Left renal cortex interstitium (tissue), 4 donors: ENCODE results near the gene THAP11. TPM values are rescaled to one million over a fixed set of nuclear protein-coding genes. Genes with fewer than 3 reads are reported as not detected.
A peak's percentile ranks its signal among the peaks of the same experiment; 100 is the strongest.

Source experiments
- DNase-seq, 4 donors: peaks; one replicate each; pipeline ENCODE4 v3.0.0-alpha.2; 2013; ENCODE audit warnings: low read depth in 4 of 4, low spot score in 2 of 4, missing footprints in 1 of 4
- polyA plus RNA-seq, 4 donors: library from polyadenylated mRNA; unstranded; fragments of 120-200 nt; gene quantifications; one replicate each; pipeline ENCODE4 v1.2.1, GENCODE V29; 2013; ENCODE audit not compliant: insufficient read length in 4 of 4

The THAP11 gene
- polyA plus RNA-seq: 10 to 100 TPM; 26.8 to 40.0 (median 32.0) TPM

DNA sequence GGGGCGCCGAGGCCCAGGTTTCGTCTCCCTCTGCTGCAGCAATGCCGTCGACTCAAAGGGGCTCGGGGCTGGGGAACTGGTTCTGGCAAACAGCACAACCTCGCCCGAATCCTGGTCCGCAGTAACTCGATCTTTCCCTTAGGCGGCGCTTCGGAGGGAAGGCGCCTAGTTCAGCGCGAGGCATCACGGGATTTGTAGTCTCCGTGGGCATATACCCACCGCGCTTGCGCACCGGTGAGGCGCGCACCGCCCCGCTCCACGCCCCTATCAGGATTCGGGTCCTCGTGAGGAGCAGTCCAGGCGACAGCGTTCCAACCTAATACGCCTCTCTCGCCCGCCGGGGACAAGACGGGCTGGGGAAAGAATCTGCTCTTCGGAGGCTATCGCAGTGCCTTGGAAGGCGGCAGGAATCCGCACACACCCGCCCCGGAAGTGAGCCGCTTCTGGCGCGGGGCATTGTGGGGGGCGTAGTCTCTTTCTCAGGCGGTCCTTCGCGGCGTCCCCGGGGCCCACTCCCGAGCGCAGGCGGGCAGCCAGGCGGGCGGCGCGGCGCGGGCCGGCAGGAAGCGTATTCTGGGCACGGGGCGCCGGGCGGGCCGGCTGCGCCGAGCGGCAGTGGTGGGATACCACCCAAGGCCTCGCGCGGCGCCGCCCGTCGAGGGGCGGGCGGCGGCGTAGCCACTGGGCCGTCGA is at the start of gene THAP11:
THAP11 (plus strand) TSS at position 505 of the 693 bp plus-strand sequence. CDS start 235 bp downstream, outside the sequence.
- peak; percentile 88 to 96 (median 94) for DNase-seq

- DNase-seq: no peak
Observed at GRCh38 chr16:67796099-67796718, 45.9 kb upstream of the THAP11 start.

DNA sequence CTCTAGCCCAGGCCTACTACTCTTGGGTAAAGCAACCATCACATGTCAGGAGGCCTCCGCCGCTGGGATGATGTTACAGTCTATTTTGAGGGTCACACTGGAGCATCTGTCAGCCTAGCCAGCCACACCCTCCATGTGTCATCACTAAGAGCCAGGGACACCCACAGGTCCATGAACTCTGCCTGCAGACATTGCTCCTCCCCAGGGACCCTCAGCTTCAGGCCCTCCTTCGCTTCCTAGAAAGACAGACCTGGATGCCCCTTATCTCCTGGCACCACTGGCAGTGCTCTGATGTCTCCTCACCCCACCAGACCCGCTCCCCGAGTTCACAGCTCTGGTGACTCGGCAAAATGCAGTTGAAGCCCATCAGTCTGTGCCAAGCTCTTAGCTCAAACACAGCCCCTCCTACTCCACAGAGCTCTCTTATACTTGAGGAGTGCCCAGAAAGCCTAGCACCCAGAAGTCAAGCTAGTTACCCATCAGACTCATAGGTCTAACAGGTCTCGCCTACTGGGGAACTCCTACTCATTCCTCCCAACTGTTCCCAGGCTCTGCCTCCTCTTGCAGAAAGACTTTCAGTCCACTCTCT is 41.7 kb upstream of the THAP11 start:
- DNase-seq: no peak

GRCh38 chr16:67801241-67801640 is 40.9 kb upstream of the THAP11 start:
- no peak for DNase-seq

DNA sequence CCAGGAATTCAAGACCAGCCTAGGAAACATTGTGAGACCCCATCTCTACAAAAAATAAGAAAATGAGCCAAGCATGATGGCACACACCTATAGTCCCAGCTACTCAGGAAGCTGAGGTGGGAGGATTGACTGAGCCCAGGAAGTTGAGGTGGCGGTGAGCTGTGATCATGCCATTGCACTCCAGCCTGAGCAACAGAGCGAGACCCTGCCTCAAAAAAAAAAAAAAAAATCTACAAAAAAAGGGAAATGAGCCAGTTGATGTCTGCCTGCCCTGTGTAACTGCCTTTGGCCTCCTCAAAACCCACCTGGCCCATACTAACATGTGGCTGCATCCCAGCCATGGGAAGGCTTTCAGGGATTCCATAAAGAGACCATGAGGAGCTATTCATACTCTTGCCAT is 40.2 kb upstream of the THAP11 start:
- DNase-seq: no peak

- no peak for DNase-seq
Observed at GRCh38 chr16:67803894-67804293, 38.2 kb upstream of the THAP11 start.

- DNase-seq: no peak
Observed at GRCh38 chr16:67804853-67805542, 37.1 kb upstream of the THAP11 start.

- peak in 2 of 4 donors; percentile 2 to 5 for DNase-seq
Observed at GRCh38 chr16:67805718-67806427, 36.2 kb upstream of the THAP11 start.

DNA sequence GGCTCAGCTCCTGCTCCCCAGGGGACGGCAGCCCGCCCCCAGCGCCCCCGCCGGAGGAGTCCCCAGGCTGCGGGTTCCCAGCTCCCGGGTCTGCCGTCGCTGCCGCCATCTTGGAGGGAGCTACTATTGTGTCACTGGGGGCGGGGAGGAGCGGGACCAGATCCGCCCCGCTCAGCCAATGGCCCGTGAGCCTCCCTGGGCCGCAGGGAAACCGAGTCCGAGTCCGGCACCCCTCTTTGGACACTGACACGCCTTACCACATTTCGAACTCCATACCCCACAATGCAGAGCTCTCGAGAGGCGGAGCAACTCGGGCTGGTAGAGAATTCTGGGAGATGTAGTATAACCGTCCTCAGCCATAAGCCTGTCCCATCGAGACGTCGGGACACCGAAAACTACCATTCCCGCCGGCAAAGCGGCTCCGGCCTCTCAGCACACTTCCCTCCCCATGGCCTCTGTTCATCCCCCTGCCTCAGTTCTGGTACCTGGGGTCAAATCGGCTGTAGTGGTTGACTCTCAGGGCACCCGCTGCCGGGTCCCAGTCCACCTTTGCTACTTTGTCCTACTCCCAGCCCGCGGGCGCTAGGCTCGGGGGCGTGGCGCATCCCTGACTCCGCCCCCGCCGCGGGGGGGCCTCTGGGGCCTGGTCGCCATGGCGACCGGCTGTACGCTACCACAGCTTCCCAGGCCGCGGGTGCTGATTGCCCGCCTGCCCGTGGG is 35.5 kb upstream of the THAP11 start, which contains the start of the genes RANBP10 and TSNAXIP1:
RANBP10 (minus strand) TSS at position 133 of the 720 bp plus-strand sequence; CDS start at position 109, 24 bp downstream.
TSNAXIP1 (plus strand) TSS at position 462 of the 720 bp plus-strand sequence. CDS start 261 bp downstream, outside the sequence.
- peak; percentile 94 to 99 (median 96) for DNase-seq

GRCh38 chr16:67807148-67807682 is 34.9 kb upstream of the THAP11 start:
- no peak for DNase-seq

DNA sequence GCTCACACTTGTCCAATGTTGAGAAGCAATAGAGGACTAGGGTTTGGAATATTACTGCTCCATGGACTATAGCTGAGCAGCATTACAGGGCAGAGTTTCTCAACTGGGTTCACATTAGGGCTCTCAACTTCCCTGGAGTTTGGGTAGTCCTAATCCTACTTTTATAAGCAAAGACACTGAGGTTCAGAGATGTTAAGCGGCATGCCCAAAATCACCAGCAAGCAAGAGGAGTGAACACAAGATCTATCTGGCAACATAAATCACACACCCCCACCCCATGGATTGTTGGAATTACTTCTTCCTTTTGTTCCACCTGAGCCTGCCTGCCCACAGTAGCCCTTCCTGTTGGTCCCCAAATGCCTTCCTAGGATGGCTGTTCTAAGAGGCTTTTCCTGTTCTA is 30.2 kb upstream of the THAP11 start:
- no peak for DNase-seq

DNA sequence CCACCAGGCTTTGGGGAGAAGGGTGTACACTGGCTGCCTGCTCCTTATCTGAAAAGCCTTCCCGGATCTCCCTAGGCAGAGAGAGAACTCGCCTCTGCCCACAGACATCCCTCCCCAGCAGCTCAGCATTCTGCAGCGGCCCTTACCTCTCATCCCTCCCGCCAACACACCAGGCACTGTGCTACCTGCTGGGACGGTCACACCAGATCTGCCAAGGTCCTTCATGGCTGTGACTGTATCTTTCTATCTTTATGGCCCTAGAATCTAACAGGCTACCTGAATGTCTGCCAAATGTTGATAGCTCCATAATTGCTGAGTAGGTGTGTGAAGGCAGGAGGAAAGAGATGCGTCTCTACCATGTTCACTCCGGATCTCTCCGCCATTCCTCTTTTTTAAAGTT is 27.6 kb upstream of the THAP11 start:
- DNase-seq: no peak

- no peak for DNase-seq
Observed at GRCh38 chr16:67820608-67821259, 21.4 kb upstream of the THAP11 start.

GRCh38 chr16:67822511-67822910 is 19.6 kb upstream of the THAP11 start:
- DNase-seq: no peak

DNA sequence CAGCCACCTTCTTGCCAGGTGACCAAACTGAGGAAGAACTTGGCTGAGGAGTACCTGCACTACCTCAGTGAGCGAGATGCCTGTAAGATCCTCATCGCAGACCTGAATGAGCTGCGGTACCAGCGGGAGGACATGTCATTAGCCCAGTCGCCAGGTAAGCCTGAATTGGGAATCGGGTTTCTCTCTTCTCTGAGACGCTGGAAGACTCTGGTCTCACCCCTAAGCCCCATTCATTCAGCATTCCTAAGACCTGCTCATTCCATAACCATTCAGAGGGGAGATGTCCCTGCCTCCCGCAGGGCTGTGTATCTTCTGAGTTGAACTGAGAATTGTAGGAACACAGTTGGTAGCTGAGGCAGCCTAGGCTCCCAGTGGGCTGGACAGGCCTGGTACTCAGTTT is 17.0 kb upstream of the THAP11 start:
- no peak for DNase-seq

DNA sequence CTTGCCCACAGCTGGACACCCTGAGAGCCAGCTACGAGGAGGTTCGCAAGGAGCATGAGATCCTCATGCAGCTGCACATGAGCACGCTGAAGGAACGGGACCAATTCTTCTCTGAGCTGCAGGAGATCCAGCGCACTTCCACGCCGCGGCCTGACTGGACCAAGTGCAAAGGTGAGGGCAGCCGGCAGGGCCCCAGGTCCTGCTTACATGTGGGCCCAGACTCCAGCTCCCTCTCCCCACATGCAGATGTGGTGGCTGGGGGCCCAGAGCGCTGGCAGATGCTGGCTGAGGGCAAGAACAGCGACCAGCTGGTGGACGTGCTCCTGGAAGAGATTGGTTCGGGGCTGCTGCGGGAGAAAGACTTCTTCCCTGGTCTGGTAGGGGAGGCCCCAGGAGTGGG is 16.2 kb upstream of the THAP11 start:
- no peak for DNase-seq

- no peak for DNase-seq
Observed at GRCh38 chr16:67828651-67829050, 13.5 kb upstream of the THAP11 start.

GRCh38 chr16:67833030-67833414 is 9.1 kb upstream of the THAP11 start:
- no peak for DNase-seq
